Stimulated activated CD4-positive, alpha-beta T cell treated with anti-CD3 and anti-CD28 coated beads, Interleukin-15, amount 100 ng/mL, for 1 hour (primary cell): ENCODE results near the gene COPS8.

Experiments used
- DNase-seq, 2 donors: peaks; one replicate each; pipeline ENCODE4 v3.0.0-alpha.2; 2020; ENCODE audit warnings: low read depth in 1 of 2, low spot score in 1 of 2

Gene COPS8

DNA sequence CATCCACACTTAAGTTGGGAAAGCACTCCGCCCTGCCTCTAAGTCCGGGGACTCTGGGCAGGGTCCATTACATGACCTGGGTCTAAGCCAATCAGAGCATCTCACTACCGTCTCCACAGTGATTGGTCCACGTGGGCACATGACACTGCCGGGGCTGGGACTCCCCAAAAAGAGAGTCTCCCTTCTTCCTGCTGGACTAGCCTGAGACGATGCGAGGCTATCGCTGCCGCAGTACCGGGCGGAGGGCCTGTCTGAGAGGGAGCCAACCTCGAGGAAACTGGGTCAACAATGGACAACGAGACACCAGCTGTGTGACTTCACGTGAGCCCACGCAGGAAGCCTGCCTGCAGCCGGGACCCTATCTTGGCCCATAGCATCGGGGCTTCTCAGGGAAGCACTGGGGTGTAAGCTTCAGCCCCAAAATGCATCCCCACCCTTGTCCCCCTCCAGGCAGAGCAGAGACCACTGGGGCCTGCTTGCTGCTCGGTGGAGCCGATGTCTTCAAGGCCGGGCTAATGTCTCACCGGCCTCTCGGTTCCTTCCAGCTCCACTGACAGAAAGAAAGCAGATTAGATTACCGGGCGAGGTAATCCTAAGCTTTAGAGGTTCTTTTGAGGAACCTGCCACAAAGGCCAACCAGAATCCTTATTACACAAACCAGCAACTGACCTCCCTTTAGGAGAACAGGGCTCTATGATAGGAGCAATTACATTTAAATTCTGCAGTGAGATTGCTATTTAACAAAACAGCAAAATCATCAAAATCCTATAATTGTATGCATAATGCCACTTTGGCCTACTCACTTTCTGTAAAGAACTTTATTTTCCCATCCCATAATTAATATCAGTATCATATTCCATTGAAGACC lies 21.3 kb upstream of the COPS8 start:
- no peak for DNase-seq

DNA sequence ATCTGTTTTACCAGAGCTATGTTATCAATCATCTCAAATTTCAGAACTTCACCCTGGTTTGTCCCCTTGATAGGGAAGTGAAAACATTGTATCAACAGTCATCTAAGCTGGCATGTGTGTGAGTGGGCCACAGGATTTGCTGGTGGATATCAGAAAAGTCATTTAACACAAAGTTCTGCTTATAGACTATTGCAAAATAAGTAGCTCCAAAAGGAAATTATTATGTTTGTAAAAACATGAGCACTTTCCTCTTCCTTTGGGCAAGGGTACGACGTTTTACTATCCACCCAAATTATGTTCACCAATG lies 20.7 kb upstream of the COPS8 start:
- DNase-seq: no peak

GRCh38 chr2:237066396-237066795 lies 19.3 kb upstream of the COPS8 start:
- no peak for DNase-seq

GRCh38 chr2:237068005-237068576 lies 17.6 kb upstream of the COPS8 start:
- DNase-seq: no peak

DNA sequence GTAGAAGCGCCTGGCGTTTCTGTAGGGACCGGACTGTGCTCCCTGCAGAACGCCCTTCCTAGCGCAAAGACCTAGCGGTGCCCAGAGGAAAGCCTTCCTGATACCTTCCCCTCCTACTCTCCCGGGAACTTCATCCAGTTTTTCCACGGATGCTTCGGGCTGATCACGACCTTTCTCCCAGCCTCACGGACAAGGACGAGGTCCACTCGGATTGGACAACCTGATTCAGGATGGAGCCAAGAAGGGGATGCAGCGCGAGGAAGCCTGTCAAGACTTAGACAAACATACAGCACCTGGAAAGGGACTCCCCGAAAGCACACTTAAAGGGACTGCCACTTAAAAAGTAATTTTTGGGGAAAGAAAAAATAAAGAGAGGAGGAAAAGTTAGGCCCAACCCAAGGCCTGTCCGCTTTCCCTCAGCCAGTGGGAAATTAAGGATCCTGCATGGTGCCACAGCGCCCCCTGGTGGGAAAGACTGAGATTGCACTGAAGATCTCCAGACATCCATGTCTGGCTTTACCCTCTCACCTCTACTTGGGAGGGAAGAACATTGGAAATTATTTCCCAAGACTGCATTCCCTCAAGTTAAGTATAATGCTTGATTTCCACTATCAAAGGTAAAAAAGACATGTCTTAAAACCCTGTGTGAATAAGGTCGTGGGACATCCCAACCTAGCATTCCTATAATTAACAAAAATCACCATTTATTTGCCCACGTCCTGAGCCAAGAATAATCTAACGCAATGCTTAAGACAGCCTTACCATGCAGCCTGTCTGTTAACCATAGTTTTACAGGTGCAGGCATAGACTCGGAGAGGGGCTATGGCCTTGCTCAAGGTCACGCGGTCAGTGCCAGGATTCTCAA lies 13.4 kb upstream of the COPS8 start:
- DNase-seq: peak; percentile 38 to 62

- no peak for DNase-seq
Observed at GRCh38 chr2:237073552-237073951, 12.1 kb upstream of the COPS8 start.

DNA sequence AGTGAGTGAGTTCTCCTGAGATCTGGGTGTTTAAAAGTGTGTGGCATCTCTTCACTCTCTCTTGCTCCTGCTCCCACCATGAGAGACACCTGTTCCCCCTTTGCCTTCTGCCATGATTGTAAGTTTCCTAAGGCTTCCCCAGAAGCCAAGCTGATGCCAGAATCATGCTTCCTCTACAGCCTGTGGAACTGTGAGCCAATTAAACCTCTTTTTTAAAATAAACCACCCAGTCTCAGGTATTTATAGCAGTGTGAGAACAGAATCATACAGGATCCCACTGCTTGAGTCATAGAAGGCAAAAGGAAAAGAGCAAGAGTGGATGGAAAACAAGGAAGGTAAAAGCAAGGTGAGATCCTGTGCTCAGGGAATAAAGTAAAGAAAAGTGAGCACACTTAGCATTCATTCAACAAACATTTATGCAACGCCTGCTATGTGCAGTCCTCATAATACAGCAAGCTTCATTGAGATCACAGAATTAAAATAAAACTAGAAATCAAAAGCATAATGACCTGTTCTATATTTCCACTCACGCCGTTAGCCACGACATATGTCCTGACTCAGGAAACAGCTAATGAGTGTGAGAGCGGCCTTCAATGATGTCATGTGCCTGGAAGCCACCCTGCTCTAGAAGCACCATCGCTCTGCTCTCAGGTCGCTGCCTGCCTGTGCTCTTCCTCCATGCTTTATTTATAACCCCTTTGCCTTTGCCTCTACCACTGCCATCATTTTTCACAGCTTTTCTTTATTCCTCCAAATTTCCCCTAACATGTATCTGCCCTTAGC lies 11.3 kb upstream of the COPS8 start:
- no peak for DNase-seq

GRCh38 chr2:237075749-237076599 lies 9.7 kb upstream of the COPS8 start:
- no peak for DNase-seq

GRCh38 chr2:237081596-237081995 lies 4.1 kb upstream of the COPS8 start:
- no peak for DNase-seq

- no peak for DNase-seq
Observed at GRCh38 chr2:237083026-237083425, 2.7 kb upstream of the COPS8 start.

DNA sequence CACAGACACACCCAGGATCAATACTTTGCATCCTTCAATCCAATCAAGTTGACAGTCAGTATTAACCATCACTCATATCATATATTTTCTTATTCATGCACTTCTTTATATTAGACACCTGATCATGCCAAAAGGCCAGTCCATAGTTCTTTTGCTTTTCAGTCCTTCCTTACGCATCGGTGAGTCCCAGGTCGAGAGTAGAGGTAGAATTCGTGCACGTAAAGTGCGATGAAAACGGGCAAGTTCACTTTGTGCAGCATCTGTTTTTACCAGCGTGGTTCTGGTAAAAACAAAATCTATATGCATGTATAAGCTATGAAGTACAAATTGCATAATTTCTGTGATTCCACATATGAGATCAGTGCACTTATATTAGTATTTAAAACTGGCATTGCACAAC lies 1.2 kb upstream of the COPS8 start:
- DNase-seq: no peak

DNA sequence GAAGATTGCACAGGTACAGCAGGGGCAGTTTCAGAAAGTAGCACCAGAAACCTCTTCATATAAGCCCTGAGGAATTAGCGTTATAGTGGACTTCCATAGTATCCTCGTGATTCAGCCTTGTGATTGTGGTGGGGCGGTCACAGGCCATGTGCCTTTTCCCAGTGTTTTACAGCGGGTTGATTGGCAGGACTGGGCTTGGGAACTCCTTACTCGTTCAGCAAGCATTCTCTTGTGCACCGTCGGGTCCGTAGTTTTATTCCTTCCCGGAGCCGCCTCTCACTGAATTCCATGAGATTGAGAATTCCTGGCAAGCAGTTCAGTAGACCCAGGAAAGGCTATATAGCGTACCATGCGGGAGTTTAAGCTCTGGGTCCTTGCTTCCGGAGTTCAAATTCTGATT lies 5.2 kb downstream of the COPS8 start:
- DNase-seq: no peak

- no peak for DNase-seq
Observed at GRCh38 chr2:237091779-237092436, 6.2 kb downstream of the COPS8 start.

DNA sequence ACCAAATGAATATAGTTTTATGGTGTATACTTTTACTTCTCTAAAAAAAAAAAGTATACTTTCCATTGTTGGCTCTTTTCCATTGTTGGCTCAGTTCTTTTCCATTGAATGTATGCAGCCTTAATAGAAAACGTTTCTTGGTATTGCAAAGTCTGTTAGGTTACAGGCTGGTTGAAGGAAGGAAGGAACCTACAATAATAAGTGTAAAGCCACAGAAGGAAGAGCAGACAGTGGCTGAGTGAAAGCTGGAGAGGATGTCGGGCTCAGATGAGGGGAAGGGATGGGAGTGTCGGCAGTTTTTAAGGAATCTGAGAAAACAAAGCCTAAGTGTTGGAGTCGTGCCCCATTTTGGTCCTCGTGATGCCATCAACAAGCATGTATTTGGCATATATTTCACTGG lies 6.8 kb downstream of the COPS8 start:
- DNase-seq: no peak

GRCh38 chr2:237092920-237093781 lies 7.5 kb downstream of the COPS8 start:
- no peak for DNase-seq

GRCh38 chr2:237096201-237096600 lies 10.5 kb downstream of the COPS8 start:
- DNase-seq: no peak

GRCh38 chr2:237096911-237097310 lies 11.2 kb downstream of the COPS8 start:
- no peak for DNase-seq

GRCh38 chr2:237097326-237097910 lies 11.7 kb downstream of the COPS8 start:
- DNase-seq: no peak
